Smooth muscle cell (in vitro differentiated cells): ENCODE measurements around the gene APOBEC3B. TPM values are rescaled to one million over a fixed set of nuclear protein-coding genes. Genes with fewer than 3 reads are reported as not detected.

ENCODE experiments used
- DNase-seq: peaks from one replicate; lab custom pipeline; 2025; ENCODE audit not compliant: unreplicated experiment; lab: John Stamatoyannopoulos, UW
- H2AFZ ChIP-seq: fragments of 200-600 bp; sonication (generic); 2 replicates; pipeline ENCODE4 v1.6.0; 2016; ENCODE audit warnings: antibody characterized with exemption, low read depth, mild to moderate bottlenecking
- H3F3A ChIP-seq: fragments of 200-600 bp; sonication (generic); 2 replicates; pipeline ENCODE4 v1.6.0; 2017; ENCODE audit warnings: antibody characterized with exemption, low read depth
- H3K27ac ChIP-seq: fragments of 200-600 bp; sonication (generic); 2 replicates; pipeline ENCODE4 v1.5.1; 2016; ENCODE audit warnings: low read depth, mild to moderate bottlenecking
- H3K27me3 ChIP-seq: fragments of 200-600 bp; sonication (generic); 2 replicates; pipeline ENCODE4 v1.6.1; 2016; ENCODE audit warnings: low read depth, mild to moderate bottlenecking
- H3K36me3 ChIP-seq: fragments of 200-600 bp; sonication (generic); 2 replicates; pipeline ENCODE4 v1.5.1; 2016; ENCODE audit warnings: low read depth
- H3K4me1 ChIP-seq: fragments of 200-600 bp; sonication (generic); 2 replicates; pipeline ENCODE4 v1.5.1; 2016; ENCODE audit warnings: low read depth
- H3K4me2 ChIP-seq: fragments of 200-600 bp; sonication (generic); 2 replicates; pipeline ENCODE4 v1.6.0; 2016; ENCODE audit warnings: mild to moderate bottlenecking
- H3K4me3 ChIP-seq: fragments of 200-600 bp; sonication (generic); 2 replicates; pipeline ENCODE4 v1.5.1; 2016; ENCODE audit warnings: mild to moderate bottlenecking
- H3K79me2 ChIP-seq: fragments of 200-600 bp; sonication (generic); 2 replicates; pipeline ENCODE4 v1.6.0; 2016; ENCODE audit warnings: low read depth, mild to moderate bottlenecking
- H3K9ac ChIP-seq: fragments of 200-600 bp; sonication (generic); 2 replicates; pipeline ENCODE4 v1.6.0; 2016; ENCODE audit warnings: low read depth
- H3K9me3 ChIP-seq: fragments of 200-600 bp; sonication (generic); replicated peaks from 2 replicates; pipeline ENCODE4 v1.5.1; 2016; ENCODE audit warnings: low read depth
- H4K20me1 ChIP-seq: fragments of 200-600 bp; sonication (generic); 2 replicates; pipeline ENCODE4 v1.6.0; 2016; ENCODE audit warnings: low read depth
- CTCF ChIP-seq: fragments of 200-600 bp; sonication (generic); IDR thresholded peaks from 2 replicates; pipeline ENCODE4 v1.5.1; 2017; ENCODE audit warnings: borderline replicate concordance, mild to moderate bottlenecking, antibody characterized with exemption; ENCODE audit not compliant: insufficient read depth, poor library complexity, severe bottlenecking
- WGBS: methylation state at CpG from one replicate; pipeline ENCODE4 v1.1.7; 2016; ENCODE audit warnings: low lambda C conversion rate; 5-methylcytosine and 5-hydroxymethylcytosine counted together
- polyA plus RNA-seq: library from polyadenylated mRNA; unstranded; fragments of >200 nt; fragmentation: Nextera tagmentation; extraction: Ambion mirVana; gene quantifications from 2 replicates; pipeline ENCODE4 v1.2.1, GENCODE V29; 2016
- total RNA-seq: library from RNA; depleted of rRNA; stranded (reverse); fragments of >200 nt; gene quantifications from 2 replicates; pipeline ENCODE4 v1.2.3, GENCODE V29; 2014

The APOBEC3B gene
- total and polyA plus RNA-seq, 2 experiments from 2014 or later = 0.58 to 5.6 TPM

GRCh38 chr22:38946771-38947170 lies 35.4 kb upstream of the APOBEC3B start:
- Histone ChIP-seq H2AFZ (no peak overlapping the region), H3K79me2 (no peaks in the 10 kb centered on the region), H3K36me3 (no peaks in the 10 kb centered on the region), H3K4me1 (peaks cover 3% of the 10 kb centered on the region), H3K27ac (no peak overlapping the region), H3K4me2 (no peak overlapping the region), H3K9ac (no peak overlapping the region), H3K4me3 (no peak overlapping the region), H3F3A (no peaks in the 10 kb centered on the region), H3K27me3 (peaks cover 13% of the 10 kb centered on the region), H4K20me1 (no peaks in the 10 kb centered on the region), H3K9me3 (no peaks in the 10 kb centered on the region)
- TF ChIP-seq CTCF = no peak
- no peak for DNase-seq
- WGBS = 92% methylated on average over 7 of the region's 8 CpGs

GRCh38 chr22:38947321-38948140 lies 34.6 kb upstream of the APOBEC3B start:
- no peak overlapping the region for H2AFZ ChIP-seq
- H3K27me3 ChIP-seq = peaks cover 13% of the 10 kb centered on the region
- H3K79me2 ChIP-seq = no peaks in the 10 kb centered on the region
- no peaks in the 10 kb centered on the region for H3K9me3 ChIP-seq
- no peak overlapping the region for H3K27ac ChIP-seq
- 87% methylated on average over 14 of the region's 14 CpGs for WGBS
- no peaks in the 10 kb centered on the region for H3K36me3 ChIP-seq
- no peak overlapping the region for H3K4me3 ChIP-seq
- no peak for DNase-seq
- no peak overlapping the region for H3K4me2 ChIP-seq
- H4K20me1 ChIP-seq = no peaks in the 10 kb centered on the region
- H3K4me1 ChIP-seq = peaks cover 3% of the 10 kb centered on the region
- no peak for TF ChIP-seq CTCF
- H3K9ac ChIP-seq = no peak overlapping the region
- H3F3A ChIP-seq = no peaks in the 10 kb centered on the region

GRCh38 chr22:38948181-38948940 lies 33.8 kb upstream of the APOBEC3B start:
- Histone ChIP-seq H2AFZ (no peak overlapping the region), H3K27me3 (peaks cover 12% of the 10 kb centered on the region), H3K9ac (no peak overlapping the region), H3K4me3 (no peak overlapping the region), H3K36me3 (no peaks in the 10 kb centered on the region), H3K9me3 (no peaks in the 10 kb centered on the region), H3K4me1 (peaks cover 3% of the 10 kb centered on the region), H3K4me2 (no peak overlapping the region), H3K27ac (no peak overlapping the region), H4K20me1 (no peaks in the 10 kb centered on the region), H3F3A (no peaks in the 10 kb centered on the region), H3K79me2 (no peaks in the 10 kb centered on the region)
- no peak for TF ChIP-seq CTCF
- no peak for DNase-seq
- 98% methylated on average over 7 of the region's 7 CpGs for WGBS
